H1 (cell line): Measurements from ENCODE around the gene WIPF1. TPM values are rescaled to one million over a fixed set of nuclear protein-coding genes. Genes with fewer than 3 reads are reported as not detected.

Experiments used
- CTCF ChIA-PET: fragments of 300-600 bp; sonication (Branson Sonifier 250); formaldehyde crosslinking; loops from one replicate; lab custom pipeline; 2021; ENCODE audit not compliant: partially characterized antibody; lab: Charles Lee
- POLR2A ChIA-PET: fragments of 300-600 bp; sonication (Branson Sonifier 250); formaldehyde crosslinking; loops from one replicate; lab custom pipeline; 2021; ENCODE audit warnings: inconsistent platforms; ENCODE audit not compliant: partially characterized antibody; lab: Charles Lee
- DNase-seq, 2 experiments: peaks; one replicate each; pipeline versions ENCODE4 v3.0.0 to v3.0.0-alpha.2; 2010 to 2022; ENCODE audit warnings: low spot score in 2 of 2, low read depth in 1 of 2, mixed read lengths in 1 of 2
- FAIRE-seq: peaks from 2 replicates; lab custom pipeline; 2011; peaks lifted over from hg19 to GRCh38; lab: Jason Lieb, UNC
- H2AFZ ChIP-seq: 2 replicates; pipeline ENCODE4 v1.8.1; 2012; ENCODE audit warnings: low read length, inconsistent platforms
- H2AK5ac ChIP-seq: 2 replicates; pipeline ENCODE4 v1.6.1; 2013; ENCODE audit warnings: low read depth, low read length
- H2BK120ac ChIP-seq: replicated peaks from 2 replicates; pipeline ENCODE3; 2013; ENCODE audit warnings: low read depth, low read length, inconsistent platforms
- H2BK12ac ChIP-seq: 2 replicates; pipeline ENCODE4 v1.6.1; 2013; ENCODE audit warnings: low read depth, low read length
- H2BK15ac ChIP-seq: 2 replicates; pipeline ENCODE4 v1.6.1; 2013; ENCODE audit warnings: low read length
- H2BK20ac ChIP-seq: 2 replicates; pipeline ENCODE4 v1.6.1; 2013; ENCODE audit warnings: low read length
- H2BK5ac ChIP-seq: 2 replicates; pipeline ENCODE4 v1.6.1; 2013; ENCODE audit warnings: low read depth, low read length
- H3K14ac ChIP-seq: 2 replicates; pipeline ENCODE4 v1.6.1; 2013; ENCODE audit warnings: inconsistent platforms; ENCODE audit not compliant: insufficient read length
- H3K18ac ChIP-seq: 2 replicates; pipeline ENCODE4 v1.6.1; 2013; ENCODE audit warnings: low read length; ENCODE audit errors: extremely low read depth
- H3K23ac ChIP-seq: 2 replicates; pipeline ENCODE4 v1.6.1; 2013; ENCODE audit warnings: inconsistent platforms; ENCODE audit not compliant: insufficient read length
- H3K23me2 ChIP-seq: 2 replicates; pipeline ENCODE4 v1.6.1; 2013; ENCODE audit warnings: low read depth, low read length
- H3K27ac ChIP-seq: 2 replicates; pipeline ENCODE4 v1.6.1; 2011; ENCODE audit warnings: low read depth, low read length, inconsistent platforms
- H3K27me3 ChIP-seq, 4 experiments: replicated peaks in 1 of 4; 1 replicate in 1 of 4; 2 replicates in 3 of 4; pipeline versions ENCODE4 v1.6.1 to v1.8.1; 2011 to 2013; ENCODE audit warnings: low read length in 3 of 4, mild to moderate bottlenecking in 3 of 4, inconsistent platforms in 2 of 4, mixed read lengths in 2 of 4, moderate library complexity in 1 of 4; ENCODE audit not compliant: control insufficient read depth in 3 of 4, insufficient read depth in 3 of 4; ENCODE audit errors: extremely low read depth in 1 of 4
- H3K36me3 ChIP-seq, 4 experiments: 2 replicates each; pipeline versions ENCODE4 v1.6.1 to v1.8.1; 2011 to 2013; ENCODE audit warnings: mild to moderate bottlenecking in 4 of 4, low read length in 3 of 4, moderate library complexity in 2 of 4, control low read depth in 1 of 4, inconsistent platforms in 1 of 4; ENCODE audit not compliant: insufficient read depth in 4 of 4, control insufficient read depth in 2 of 4
- H3K4ac ChIP-seq: replicated peaks from 2 replicates; pipeline ENCODE3; 2013; ENCODE audit warnings: low read length, low read depth, mixed read lengths, inconsistent platforms; ENCODE audit not compliant: insufficient read length
- H3K4me1 ChIP-seq, 4 experiments: replicated peaks in 1 of 4; 1 replicate in 1 of 4; 2 replicates in 3 of 4; pipeline versions ENCODE4 v1.6.1 to v1.8.1; 2011 to 2013; ENCODE audit warnings: low read length in 3 of 4, inconsistent platforms in 2 of 4, mixed read lengths in 1 of 4; ENCODE audit not compliant: insufficient read depth in 4 of 4, control insufficient read depth in 3 of 4
- H3K4me2 ChIP-seq, 2 experiments: 2 replicates each; pipeline versions ENCODE4 v1.6.1 to v1.8.1; 2011 to 2013; ENCODE audit warnings: low read depth in 2 of 2, low read length in 2 of 2, control low read depth in 1 of 2, inconsistent platforms in 1 of 2, mild to moderate bottlenecking in 1 of 2; ENCODE audit not compliant: insufficient read depth in 1 of 2
- H3K4me3 ChIP-seq, 4 experiments: fragments of 200-600, 300-600 bp in 1 of 4; sonication (generic), shearing (Covaris generic), sonication (Bioruptor Twin) in 1 of 4; 2 replicates each; pipeline versions ENCODE4 v1.5.1 to v1.8.1; 2011 to 2016; ENCODE audit warnings: low read length in 4 of 4, low read depth in 3 of 4, control low read depth in 2 of 4, inconsistent platforms in 2 of 4, mild to moderate bottlenecking in 2 of 4, mixed read lengths in 1 of 4, moderate library complexity in 1 of 4; ENCODE audit not compliant: insufficient read depth in 2 of 4; ENCODE audit errors: extremely low read depth in 1 of 4
- H3K56ac ChIP-seq: replicated peaks from 2 replicates; pipeline ENCODE3; 2013; ENCODE audit warnings: low read depth, mild to moderate bottlenecking, mixed read lengths, low read length, inconsistent platforms; ENCODE audit not compliant: insufficient read length
- H3K79me1 ChIP-seq: 2 replicates; pipeline ENCODE4 v1.6.1; 2013; ENCODE audit warnings: low read depth, low read length, control low read depth
- H3K79me2 ChIP-seq, 2 experiments: 2 replicates each; pipeline versions ENCODE4 v1.6.1 to v1.8.1; 2012 to 2013; ENCODE audit warnings: low read length in 2 of 2, mild to moderate bottlenecking in 2 of 2, inconsistent platforms in 1 of 2; ENCODE audit not compliant: insufficient read depth in 2 of 2, control insufficient read depth in 1 of 2
- H3K9ac ChIP-seq, 4 experiments: replicated peaks in 1 of 4; 1 replicate in 1 of 4; 2 replicates in 3 of 4; pipeline versions ENCODE4 v1.6.1 to v1.8.1; 2011 to 2013; ENCODE audit warnings: low read depth in 3 of 4, low read length in 3 of 4, control low read depth in 2 of 4, mild to moderate bottlenecking in 2 of 4, moderate library complexity in 2 of 4, inconsistent platforms in 1 of 4; ENCODE audit errors: extremely low read depth in 1 of 4
- H3K9me3 ChIP-seq, 2 experiments: 2 replicates each; pipeline versions ENCODE4 v1.6.1 to v1.8.1; 2012 to 2013; ENCODE audit warnings: mild to moderate bottlenecking in 2 of 2, moderate library complexity in 2 of 2, control low read depth in 1 of 2, inconsistent platforms in 1 of 2, low read depth in 1 of 2, low read length in 1 of 2, mixed read lengths in 1 of 2; ENCODE audit not compliant: insufficient read depth in 2 of 2
- H4K20me1 ChIP-seq, 2 experiments: replicated peaks in 1 of 2; 2 replicates each; pipeline versions ENCODE3 to v1.8.1; 2011 to 2013; ENCODE audit warnings: inconsistent platforms in 2 of 2, low read length in 2 of 2, mild to moderate bottlenecking in 1 of 2; ENCODE audit not compliant: insufficient read depth in 2 of 2, control insufficient read depth in 1 of 2
- H4K5ac ChIP-seq: 2 replicates; pipeline ENCODE4 v1.6.1; 2013; ENCODE audit warnings: low read length, low read depth, mixed read lengths, inconsistent platforms; ENCODE audit not compliant: insufficient read length
- H4K8ac ChIP-seq: 2 replicates; pipeline ENCODE4 v1.8.0; 2013; ENCODE audit warnings: mild to moderate bottlenecking, moderate library complexity, low read length, inconsistent platforms; ENCODE audit not compliant: insufficient read depth; ENCODE audit errors: extremely low read depth
- H4K91ac ChIP-seq: replicated peaks from 2 replicates; pipeline ENCODE3; 2013; ENCODE audit warnings: low read length, mixed read lengths, inconsistent platforms; ENCODE audit not compliant: insufficient read length
- BCL11A ChIP-seq, 2 experiments: IDR thresholded peaks; one replicate each; pipeline ENCODE4 v1.6.1; 2011; ENCODE audit warnings: low read depth in 2 of 2, low read length in 2 of 2, mild to moderate bottlenecking in 2 of 2
- SAP30 ChIP-seq: fragments of 300-600 bp; sonication (generic); IDR thresholded peaks from 2 replicates; pipeline ENCODE4 v1.7.1; 2012; ENCODE audit warnings: low read length, moderate library complexity, mild to moderate bottlenecking, inconsistent platforms; ENCODE audit not compliant: insufficient read depth, insufficient replicate concordance
- TAF1 ChIP-seq: IDR thresholded peaks from 2 replicates; pipeline ENCODE4 v1.6.1; 2011; ENCODE audit warnings: mild to moderate bottlenecking, low read depth, low read length
- WGBS, 2 experiments: shearing (Covaris generic) in 1 of 2; methylation state at CpG; one replicate each; pipeline versions ENCODE4 v1.1.6 to v1.1.7; 2013 to 2015; ENCODE audit warnings: low lambda C conversion rate in 2 of 2, mixed read lengths in 2 of 2, inconsistent platforms in 1 of 2, low coverage in 1 of 2, missing lambda C conversion rate in 1 of 2; ENCODE audit not compliant: insufficient replicate concordance in 2 of 2, insufficient coverage in 1 of 2, insufficient read length in 1 of 2; ENCODE audit errors: extremely low coverage in 1 of 2, missing lambda C conversion rate in 1 of 2; 5-methylcytosine and 5-hydroxymethylcytosine counted together
- polyA plus RNA-seq, 7 experiments: library from polyadenylated mRNA; depleted of rRNA in 3 of 7; stranded (reverse) in 5 of 7; unstranded in 2 of 7; fragments of >200 nt in 5 of 7; fragments of 200-250 nt in 2 of 7; gene quantifications; 1 replicate in 5 of 7; 2 replicates in 1 of 7; 4 replicates in 1 of 7; pipeline versions ENCODE4 v1.2.1 to v1.2.3, GENCODE V29; 2011 to 2013; ENCODE audit warnings: missing spikeins in 2 of 7, mixed read lengths in 2 of 7
- total RNA-seq: library from RNA; stranded (reverse); fragmentation: NEBNext Ultra II Directional; extraction: Animal tissue kit (Norgen Biotek cat#: 25700); gene quantifications from 2 replicates; pipeline ENCODE4 v1.2.1, GENCODE V29; 2021

WIPF1 gene
- total and polyA plus RNA-seq, 2 of the 8 experiments (the other 6 are each of a cell fraction or from before 2014, with no cell fraction given) = 4.7 to 5.2 TPM

GRCh38 chr2:174529916-174530315 lies 67.7 kb downstream of the WIPF1 start:
- Histone ChIP-seq H3K36me3 (no peaks in the 10 kb centered on the region), H3K27ac (no peak overlapping the region), H3K56ac (no peak overlapping the region), H3K4me2 (no peak overlapping the region), H3K18ac (no peak overlapping the region), H3K14ac (no peak overlapping the region), H4K20me1 (no peaks in the 10 kb centered on the region), H3K9ac (no peak overlapping the region), H3K4me1 (no peaks in the 10 kb centered on the region), H3K79me2 (no peaks in the 10 kb centered on the region), H2BK120ac (no peak overlapping the region), H3K27me3 (no peaks in the 10 kb centered on the region; a peak in 1 of 7 replicates), H2BK20ac (no peak overlapping the region), H2BK15ac (no peak overlapping the region), H3K23me2 (no peaks in the 10 kb centered on the region), H4K8ac (no peak overlapping the region), H3K4ac (no peak overlapping the region), H3K23ac (no peak overlapping the region), H4K91ac (no peak overlapping the region), H2AK5ac (no peak overlapping the region), H2AFZ (0 out of 2 replicates have a peak overlapping the region, but pooled peaks have one; percentile 41), H3K79me1 (no peaks in the 10 kb centered on the region), H3K4me3 (no peak overlapping the region), H4K5ac (no peak overlapping the region), H3K9me3 (peaks cover 6 to 7% of the 10 kb centered on the region in 2 experiments; a peak in 2 of 4 replicates), H2BK5ac (no peak overlapping the region), H2BK12ac (no peak overlapping the region)
- CTCF ChIA-PET = no interaction called here
- TF ChIP-seq TAF1 = no peak
- TF ChIP-seq BCL11A (IDR thresholded peaks at IDR 0.05; ENCODE audit: low read depth in 2 of 2, low read length in 2 of 2) = no peak
- TF ChIP-seq SAP30 = no peak
- 95% methylated on average over 4 of the region's 4 CpGs; no CpG with 5 or more reads in 1 of the 2 experiments for WGBS, 2 experiments
- FAIRE-seq = peak; percentile 39
- no peak for DNase-seq
- POLR2A ChIA-PET = no interaction called here
